ENCODE data around the gene EFNB1.

DNA sequence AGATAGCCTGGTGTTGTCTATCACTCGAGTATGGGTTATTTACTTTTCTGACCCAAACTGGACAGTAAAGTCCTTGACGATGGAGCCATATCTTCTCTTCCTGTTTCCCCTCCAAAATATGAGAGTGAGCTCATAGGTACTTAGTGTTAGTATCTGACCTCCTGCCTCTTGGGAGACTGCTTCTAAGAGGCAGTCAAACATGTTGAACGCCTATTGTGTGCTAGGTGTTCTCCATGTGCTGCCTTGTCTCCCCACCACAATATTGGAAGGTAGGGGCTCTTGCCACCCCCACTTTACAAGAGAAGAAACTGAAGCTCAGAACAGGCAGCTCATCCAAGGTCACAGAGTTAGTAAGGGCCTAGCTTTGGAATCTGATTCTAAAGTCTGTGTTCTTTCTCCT, 8.3 kb downstream of the EFNB1 start:
- TF ChIP-seq HDAC2 (IDR thresholded peaks at IDR 0.05), result no peak
- no peak for TF ChIP-seq CTCF (IDR thresholded peaks at IDR 0.05)
- no peak for TF ChIP-seq POLR2A (IDR thresholded peaks at IDR 0.05; ENCODE audit: low read length)
- TF ChIP-seq CEBPB (IDR thresholded peaks at IDR 0.05), result no peak
- no peak for TF ChIP-seq EP300 (IDR thresholded peaks at IDR 0.05)
- TF ChIP-seq HMGXB4 (CRISPR knock-in tag; IDR thresholded peaks at IDR 0.05; ENCODE audit: borderline replicate concordance), result no peak
